C4-2B (cell line): ENCODE data around the gene NECAB3.

Experiments used
- ZFX ChIP-seq: fragments of 450-650 bp; IDR thresholded peaks from 2 replicates; pipeline ENCODE4 v1.6.1; 2017
- TF ChIP-seq, protein P1 (sequence below): fragments of 450-650 bp; conservative IDR thresholded peaks from 2 replicates; pipeline ENCODE4 v1.5.1; 2017; ENCODE audit warnings: mild to moderate bottlenecking

- TF ChIP-seq, protein P1, sequence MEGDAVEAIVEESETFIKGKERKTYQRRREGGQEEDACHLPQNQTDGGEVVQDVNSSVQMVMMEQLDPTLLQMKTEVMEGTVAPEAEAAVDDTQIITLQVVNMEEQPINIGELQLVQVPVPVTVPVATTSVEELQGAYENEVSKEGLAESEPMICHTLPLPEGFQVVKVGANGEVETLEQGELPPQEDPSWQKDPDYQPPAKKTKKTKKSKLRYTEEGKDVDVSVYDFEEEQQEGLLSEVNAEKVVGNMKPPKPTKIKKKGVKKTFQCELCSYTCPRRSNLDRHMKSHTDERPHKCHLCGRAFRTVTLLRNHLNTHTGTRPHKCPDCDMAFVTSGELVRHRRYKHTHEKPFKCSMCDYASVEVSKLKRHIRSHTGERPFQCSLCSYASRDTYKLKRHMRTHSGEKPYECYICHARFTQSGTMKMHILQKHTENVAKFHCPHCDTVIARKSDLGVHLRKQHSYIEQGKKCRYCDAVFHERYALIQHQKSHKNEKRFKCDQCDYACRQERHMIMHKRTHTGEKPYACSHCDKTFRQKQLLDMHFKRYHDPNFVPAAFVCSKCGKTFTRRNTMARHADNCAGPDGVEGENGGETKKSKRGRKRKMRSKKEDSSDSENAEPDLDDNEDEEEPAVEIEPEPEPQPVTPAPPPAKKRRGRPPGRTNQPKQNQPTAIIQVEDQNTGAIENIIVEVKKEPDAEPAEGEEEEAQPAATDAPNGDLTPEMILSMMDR = no peak
- TF ChIP-seq ZFX = no peak
Observed at GRCh38 chr20:33664762-33665144, 9.5 kb downstream of the NECAB3 start.
